H9 (cell line): ENCODE results near the gene DPH6. TPM values are rescaled to one million over a fixed set of nuclear protein-coding genes. Genes with fewer than 3 reads are reported as not detected.

Experiments
- DNase-seq: peaks from one replicate; pipeline ENCODE4 v3.0.0-alpha.2; 2017
- H2AFZ ChIP-seq: one replicate; pipeline ENCODE4 v1.6.1; 2013; ENCODE audit warnings: mild to moderate bottlenecking, low read length, control low read depth, moderate library complexity
- H2AK5ac ChIP-seq: 2 replicates; pipeline ENCODE4 v1.6.1; 2013; ENCODE audit warnings: low read length, control low read depth, mixed read lengths; ENCODE audit not compliant: insufficient read length
- H2BK120ac ChIP-seq: one replicate; pipeline ENCODE4 v1.6.1; 2013; ENCODE audit warnings: low read depth, mild to moderate bottlenecking, low read length, control low read depth, inconsistent platforms; ENCODE audit not compliant: poor library complexity, severe bottlenecking
- H2BK12ac ChIP-seq: 2 replicates; pipeline ENCODE4 v1.6.1; 2013; ENCODE audit warnings: low read length, control low read depth, mixed read lengths, low read depth; ENCODE audit not compliant: insufficient read length
- H2BK15ac ChIP-seq: 2 replicates; pipeline ENCODE4 v1.6.1; 2013; ENCODE audit warnings: low read depth, low read length, control low read depth
- H2BK20ac ChIP-seq: one replicate; pipeline ENCODE4 v1.6.1; 2013; ENCODE audit warnings: low read depth, mild to moderate bottlenecking, low read length, control low read depth, inconsistent platforms; ENCODE audit not compliant: poor library complexity, severe bottlenecking
- H2BK5ac ChIP-seq: 2 replicates; pipeline ENCODE4 v1.6.1; 2013; ENCODE audit warnings: low read length, control low read depth, mixed read lengths; ENCODE audit not compliant: insufficient read length
- H3K14ac ChIP-seq: 2 replicates; pipeline ENCODE4 v1.6.1; 2013; ENCODE audit warnings: low read length, control low read depth; ENCODE audit not compliant: insufficient read depth
- H3K18ac ChIP-seq: 2 replicates; pipeline ENCODE4 v1.6.1; 2013; ENCODE audit warnings: low read depth, mild to moderate bottlenecking, mixed read lengths, low read length, control low read depth; ENCODE audit not compliant: insufficient read length
- H3K23ac ChIP-seq: 2 replicates; pipeline ENCODE4 v1.6.1; 2013; ENCODE audit warnings: low read length, control low read depth, mixed read lengths, low read depth; ENCODE audit not compliant: insufficient read length
- H3K23me2 ChIP-seq: 2 replicates; pipeline ENCODE4 v1.6.1; 2013; ENCODE audit warnings: low read depth, mild to moderate bottlenecking, mixed read lengths, low read length, control low read depth; ENCODE audit not compliant: insufficient read length, poor library complexity, severe bottlenecking
- H3K27ac ChIP-seq: 2 replicates; pipeline ENCODE4 v1.5.1; 2013; ENCODE audit warnings: low read length, control low read depth, mixed read lengths, low read depth; ENCODE audit not compliant: insufficient read length
- H3K27me3 ChIP-seq: 2 replicates; pipeline ENCODE4 v1.6.1; 2013; ENCODE audit warnings: low read length, control low read depth, inconsistent platforms; ENCODE audit not compliant: insufficient read depth
- H3K4ac ChIP-seq: 2 replicates; pipeline ENCODE4 v1.6.1; 2013; ENCODE audit warnings: low read depth, mild to moderate bottlenecking, control low read depth, inconsistent platforms, low read length, moderate library complexity
- H3K4me1 ChIP-seq: 2 replicates; pipeline ENCODE4 v1.6.1; 2013; ENCODE audit warnings: low read length, control low read depth, inconsistent platforms; ENCODE audit not compliant: insufficient read depth
- H3K4me2 ChIP-seq: 2 replicates; pipeline ENCODE4 v1.6.1; 2013; ENCODE audit warnings: low read length, control low read depth, mixed read lengths; ENCODE audit not compliant: insufficient read length, insufficient read depth
- H3K56ac ChIP-seq: 2 replicates; pipeline ENCODE4 v1.6.1; 2013; ENCODE audit warnings: low read depth, mild to moderate bottlenecking, mixed read lengths, low read length, control low read depth; ENCODE audit not compliant: insufficient read length
- H3K79me1 ChIP-seq: 2 replicates; pipeline ENCODE4 v1.6.1; 2013; ENCODE audit warnings: low read depth, mild to moderate bottlenecking, moderate library complexity, low read length, control low read depth, inconsistent platforms; ENCODE audit not compliant: insufficient read depth, poor library complexity, severe bottlenecking
- H3K79me2 ChIP-seq: 2 replicates; pipeline ENCODE4 v1.6.1; 2013; ENCODE audit warnings: low read length, control low read depth, inconsistent platforms; ENCODE audit not compliant: insufficient read depth
- H3K9ac ChIP-seq: 2 replicates; pipeline ENCODE4 v1.6.1; 2013; ENCODE audit warnings: low read length, control low read depth, mixed read lengths; ENCODE audit not compliant: insufficient read length; ENCODE audit errors: extremely low read depth
- H3K9me3 ChIP-seq: one replicate; pipeline ENCODE4 v1.6.1; 2013; ENCODE audit warnings: low read depth, low read length, inconsistent platforms; ENCODE audit not compliant: control insufficient read depth
- H3T11ph ChIP-seq: one replicate; pipeline ENCODE4 v1.6.1; 2013; ENCODE audit warnings: mild to moderate bottlenecking, low read length, control low read depth, inconsistent platforms
- H4K20me1 ChIP-seq: one replicate; pipeline ENCODE4 v1.6.1; 2013; ENCODE audit not compliant: control insufficient read depth, insufficient read length, insufficient read depth
- H4K5ac ChIP-seq: 2 replicates; pipeline ENCODE4 v1.6.1; 2013; ENCODE audit warnings: low read depth, mild to moderate bottlenecking, mixed read lengths, low read length, control low read depth; ENCODE audit not compliant: insufficient read length
- H4K8ac ChIP-seq: replicated peaks from 2 replicates; pipeline ENCODE4 v1.6.1; 2013; ENCODE audit warnings: low read length, control low read depth, mixed read lengths, low read depth; ENCODE audit not compliant: insufficient read length
- H4K91ac ChIP-seq: 2 replicates; pipeline ENCODE4 v1.6.1; 2013; ENCODE audit warnings: low read depth, mild to moderate bottlenecking, moderate library complexity, mixed read lengths, low read length, control low read depth; ENCODE audit not compliant: insufficient read length
- H3K27ac Mint-ChIP-seq, 3 experiments: 2 replicates in 2 of 3; 3 replicates in 1 of 3; pipeline ENCODE4 v1.8.0; 2020 to 2021; ENCODE audit warnings: mixed read lengths in 3 of 3, mild to moderate bottlenecking in 1 of 3, moderate library complexity in 1 of 3
- H3K27me3 Mint-ChIP-seq: 2 replicates; pipeline ENCODE4 v1.8.0; 2021; ENCODE audit warnings: low read depth, mild to moderate bottlenecking, moderate library complexity, mixed read lengths
- H3K36me3 Mint-ChIP-seq, 3 experiments: 2 replicates in 2 of 3; 3 replicates in 1 of 3; pipeline ENCODE4 v1.8.0; 2020 to 2021; ENCODE audit warnings: low read depth in 3 of 3, mixed read lengths in 3 of 3; ENCODE audit not compliant: insufficient read depth in 1 of 3
- H3K4me1 Mint-ChIP-seq, 2 experiments: 2 replicates each; pipeline ENCODE4 v1.8.0; 2020; ENCODE audit warnings: mixed read lengths in 2 of 2
- H3K4me3 Mint-ChIP-seq, 2 experiments: 2 replicates in 1 of 2; 3 replicates in 1 of 2; pipeline ENCODE4 v1.8.0; 2020 to 2021; ENCODE audit warnings: mild to moderate bottlenecking in 2 of 2, mixed read lengths in 2 of 2, moderate library complexity in 1 of 2
- H3K9me3 Mint-ChIP-seq, 2 experiments: 2 replicates in 1 of 2; 3 replicates in 1 of 2; pipeline ENCODE4 v1.8.0; 2020; ENCODE audit warnings: mild to moderate bottlenecking in 2 of 2, mixed read lengths in 2 of 2, moderate library complexity in 1 of 2
- total RNA-seq: library from RNA; stranded (reverse); gene quantifications from 2 replicates; pipeline ENCODE4 v1.2.1, GENCODE V29; 2021
- TF ChIP-seq, protein P1 (sequence below): fragments of 200-600 bp; sonication (generic); conservative IDR thresholded peaks from 3 replicates; pipeline ENCODE4 v1.8.0; 2021; ENCODE audit warnings: antibody characterized with exemption, mild to moderate bottlenecking

Gene DPH6
- total RNA-seq, 1 experiment from 2014 or later, result 42.0 TPM

DNA sequence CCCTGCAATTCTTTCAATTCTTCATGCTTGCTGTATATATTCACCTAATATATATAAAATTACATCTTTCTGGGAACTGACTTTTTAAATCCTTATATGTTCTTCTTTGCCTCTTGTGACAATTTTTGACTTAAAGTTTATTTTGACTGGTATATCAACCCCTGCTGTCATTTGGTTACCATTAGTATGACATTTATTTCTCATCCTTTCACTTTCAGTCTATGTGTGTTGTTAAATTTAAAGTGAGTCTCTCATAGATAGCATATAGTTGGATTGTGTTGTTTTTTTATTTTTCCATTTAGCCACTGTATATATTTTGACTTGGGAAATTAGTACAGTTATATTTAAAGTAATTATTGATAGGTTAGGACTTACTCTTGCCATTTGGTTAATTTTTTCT is 194.9 kb downstream of the DPH6 start:
- Histone ChIP-seq H3T11ph (no peak overlapping the region), H3K18ac (no peak overlapping the region), H3K79me2 (no peaks in the 10 kb centered on the region), H2BK5ac (no peak overlapping the region), H3K9ac (no peak overlapping the region), H4K5ac (no peak overlapping the region), H2BK120ac (no peak overlapping the region), H2AK5ac (no peak overlapping the region), H2BK20ac (no peak overlapping the region), H2AFZ (no peak overlapping the region), H4K8ac (no peak overlapping the region), H2BK15ac (no peak overlapping the region), H3K27me3 (no peaks in the 10 kb centered on the region), H3K27ac (no peak overlapping the region), H3K56ac (no peak overlapping the region), H3K79me1 (no peaks in the 10 kb centered on the region), H3K14ac (no peak overlapping the region), H4K91ac (no peak overlapping the region), H3K4me1 (no peaks in the 10 kb centered on the region), H3K23ac (no peak overlapping the region), H3K23me2 (no peaks in the 10 kb centered on the region), H3K4ac (no peak overlapping the region), H3K4me2 (no peak overlapping the region), H3K9me3 (no peaks in the 10 kb centered on the region), H2BK12ac (no peak overlapping the region), H4K20me1 (no peaks in the 10 kb centered on the region)
- H3K4me3 Mint-ChIP-seq, result no peak overlapping the region
- no peak overlapping the region for H3K27ac Mint-ChIP-seq
- H3K4me1 Mint-ChIP-seq, result no peaks in the 10 kb centered on the region
- peaks cover 0 to 13% (median 12%) of the 10 kb centered on the region in 3 experiments; a peak in 4 of 7 replicates for H3K36me3 Mint-ChIP-seq
- H3K9me3 Mint-ChIP-seq, result peaks cover 15 to 18% of the 10 kb centered on the region in 2 experiments
- no peaks in the 10 kb centered on the region; the same call in 1 of the 2 replicates for H3K27me3 Mint-ChIP-seq
- TF ChIP-seq, protein P1, sequence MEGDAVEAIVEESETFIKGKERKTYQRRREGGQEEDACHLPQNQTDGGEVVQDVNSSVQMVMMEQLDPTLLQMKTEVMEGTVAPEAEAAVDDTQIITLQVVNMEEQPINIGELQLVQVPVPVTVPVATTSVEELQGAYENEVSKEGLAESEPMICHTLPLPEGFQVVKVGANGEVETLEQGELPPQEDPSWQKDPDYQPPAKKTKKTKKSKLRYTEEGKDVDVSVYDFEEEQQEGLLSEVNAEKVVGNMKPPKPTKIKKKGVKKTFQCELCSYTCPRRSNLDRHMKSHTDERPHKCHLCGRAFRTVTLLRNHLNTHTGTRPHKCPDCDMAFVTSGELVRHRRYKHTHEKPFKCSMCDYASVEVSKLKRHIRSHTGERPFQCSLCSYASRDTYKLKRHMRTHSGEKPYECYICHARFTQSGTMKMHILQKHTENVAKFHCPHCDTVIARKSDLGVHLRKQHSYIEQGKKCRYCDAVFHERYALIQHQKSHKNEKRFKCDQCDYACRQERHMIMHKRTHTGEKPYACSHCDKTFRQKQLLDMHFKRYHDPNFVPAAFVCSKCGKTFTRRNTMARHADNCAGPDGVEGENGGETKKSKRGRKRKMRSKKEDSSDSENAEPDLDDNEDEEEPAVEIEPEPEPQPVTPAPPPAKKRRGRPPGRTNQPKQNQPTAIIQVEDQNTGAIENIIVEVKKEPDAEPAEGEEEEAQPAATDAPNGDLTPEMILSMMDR, result no peak
- no peak for DNase-seq
